GM19397 (cell line): ENCODE results near the gene PRR36.

Experiments used
- ATAC-seq: cut with Tn5 transposase; IDR thresholded peaks from one replicate; pipeline ENCODE4 v1.9.1; 2021; ENCODE audit warnings: mild to moderate bottlenecking, moderate library complexity; ENCODE audit not compliant: unreplicated experiment

The PRR36 gene

DNA sequence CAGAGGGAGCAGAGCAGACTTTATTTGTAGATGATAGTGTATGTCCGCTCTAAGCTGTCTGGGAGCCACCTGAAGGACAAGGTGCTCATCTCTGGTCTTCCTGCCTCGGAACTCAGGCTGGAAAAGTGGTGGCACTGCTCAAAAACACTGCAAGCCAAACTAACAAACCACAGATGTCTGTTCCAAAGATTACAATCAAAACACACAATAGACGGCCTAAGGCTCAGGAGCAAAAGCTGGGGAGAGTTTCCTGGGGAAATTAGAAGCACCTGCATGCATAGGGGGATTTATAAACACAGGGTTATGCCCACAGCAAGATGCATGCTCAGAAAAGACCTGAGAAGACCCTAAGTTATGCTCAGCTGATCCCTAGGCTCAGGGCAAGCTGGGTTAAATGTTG, 53.6 kb downstream of the PRR36 start:
- ATAC-seq: no peak

DNA sequence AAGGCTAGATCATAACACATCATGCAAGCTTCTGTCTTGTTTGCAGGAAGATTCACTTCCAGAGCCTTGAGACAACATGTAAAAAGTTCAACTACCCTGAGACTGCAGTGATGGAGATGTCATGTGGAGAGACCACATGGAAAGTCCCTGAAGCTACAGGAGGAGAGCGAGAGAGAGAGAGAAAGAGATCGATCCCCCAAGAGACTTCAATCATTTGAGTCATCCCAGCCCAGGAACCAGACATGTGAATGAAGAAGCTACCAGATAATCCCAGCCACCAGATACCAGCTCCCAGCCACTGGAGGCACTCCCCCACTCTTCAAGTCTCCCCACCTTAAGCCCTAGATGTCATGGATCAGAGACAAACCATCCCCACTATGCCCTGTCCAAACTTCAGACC, 54.9 kb downstream of the PRR36 start:
- ATAC-seq: no peak

DNA sequence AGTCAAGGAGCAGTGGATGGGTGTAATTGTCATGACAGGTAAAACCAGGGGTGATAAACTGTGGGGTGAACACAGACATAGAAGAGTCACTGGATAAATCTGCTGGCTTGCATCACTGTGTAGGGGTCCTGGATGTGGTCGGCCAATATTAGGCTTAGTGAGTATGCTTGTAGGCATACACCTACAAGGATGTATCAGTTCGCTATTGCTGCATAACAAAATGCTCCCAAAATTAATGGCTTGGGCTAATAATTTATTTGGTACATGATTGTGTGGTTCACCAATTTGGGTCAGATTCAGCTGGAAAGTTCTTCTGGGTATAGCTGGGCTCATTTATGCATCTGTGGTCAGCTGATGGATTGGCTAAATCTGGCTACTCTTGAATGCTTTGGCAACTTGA, 55.4 kb downstream of the PRR36 start:
- no peak for ATAC-seq
